ENCODE data around the gene TLE7.

GRCh38 chr16:71410146-71410545, 31.7 kb downstream of the TLE7 start:
- no peak for TF ChIP-seq GATA2 (IDR thresholded peaks at IDR 0.05; ENCODE audit: low read depth, low read length)
- no peak for TF ChIP-seq GATA3 (IDR thresholded peaks at IDR 0.05; ENCODE audit: low read depth, low read length)
